ENCODE measurements around the gene PRKN.

GRCh38 chr6:161503570-161503969 is 1224.0 kb downstream of the PRKN start:
- TF ChIP-seq FOXM1 (IDR thresholded peaks at IDR 0.05; ENCODE audit: borderline replicate concordance) (no peak), ARNT (IDR thresholded peaks at IDR 0.05) (no peak), PKNOX1 (IDR thresholded peaks at IDR 0.05) (no peak), CTBP1 (IDR thresholded peaks at IDR 0.05; ENCODE audit: borderline replicate concordance) (no peak), L3MBTL2 (conservative IDR thresholded peaks at IDR 0.05) (no peak), FOXA1 (IDR thresholded peaks at IDR 0.05) (no peak), SUZ12 (IDR thresholded peaks at IDR 0.05) (no peak), FOXK2 (IDR thresholded peaks at IDR 0.05) (no peak), SP1 (IDR thresholded peaks at IDR 0.05) (no peak), ELF4 (IDR thresholded peaks at IDR 0.05) (no peak), ZNF384 (IDR thresholded peaks at IDR 0.05) (no peak), BHLHE40 (IDR thresholded peaks at IDR 0.05; ENCODE audit: borderline replicate concordance) (no peak)

All from HEK293T (cell line).